ENCODE measurements around the gene SMURF1.

DNA sequence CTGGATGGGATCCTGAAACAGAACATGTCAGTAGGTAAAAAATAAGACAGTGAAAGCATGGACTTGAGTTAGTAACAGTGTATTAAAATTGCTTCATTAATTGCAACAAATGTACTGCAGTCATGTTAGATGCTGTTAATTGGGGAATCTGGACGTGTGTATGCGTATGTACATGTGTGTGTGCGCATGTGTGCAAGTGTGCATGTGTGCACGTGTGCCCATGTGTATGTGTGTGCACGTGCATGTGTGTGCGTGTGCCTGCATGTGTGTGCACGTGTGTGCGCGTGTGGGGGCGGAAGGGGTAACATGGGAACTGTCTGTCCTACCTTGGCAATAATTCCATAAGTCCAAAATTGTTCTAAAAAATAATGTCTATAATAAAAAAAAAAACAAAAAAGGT lies 67.3 kb downstream of the SMURF1 start:
- TF ChIP-seq, protein P1, sequence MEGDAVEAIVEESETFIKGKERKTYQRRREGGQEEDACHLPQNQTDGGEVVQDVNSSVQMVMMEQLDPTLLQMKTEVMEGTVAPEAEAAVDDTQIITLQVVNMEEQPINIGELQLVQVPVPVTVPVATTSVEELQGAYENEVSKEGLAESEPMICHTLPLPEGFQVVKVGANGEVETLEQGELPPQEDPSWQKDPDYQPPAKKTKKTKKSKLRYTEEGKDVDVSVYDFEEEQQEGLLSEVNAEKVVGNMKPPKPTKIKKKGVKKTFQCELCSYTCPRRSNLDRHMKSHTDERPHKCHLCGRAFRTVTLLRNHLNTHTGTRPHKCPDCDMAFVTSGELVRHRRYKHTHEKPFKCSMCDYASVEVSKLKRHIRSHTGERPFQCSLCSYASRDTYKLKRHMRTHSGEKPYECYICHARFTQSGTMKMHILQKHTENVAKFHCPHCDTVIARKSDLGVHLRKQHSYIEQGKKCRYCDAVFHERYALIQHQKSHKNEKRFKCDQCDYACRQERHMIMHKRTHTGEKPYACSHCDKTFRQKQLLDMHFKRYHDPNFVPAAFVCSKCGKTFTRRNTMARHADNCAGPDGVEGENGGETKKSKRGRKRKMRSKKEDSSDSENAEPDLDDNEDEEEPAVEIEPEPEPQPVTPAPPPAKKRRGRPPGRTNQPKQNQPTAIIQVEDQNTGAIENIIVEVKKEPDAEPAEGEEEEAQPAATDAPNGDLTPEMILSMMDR (conservative IDR thresholded peaks at IDR 0.05 in 1 of 2, IDR thresholded peaks at IDR 0.05 in 1 of 2; ENCODE audit: low read depth in 1 of 2, low read length in 2 of 2), result no peak
- no peak for TF ChIP-seq EZH2 (IDR thresholded peaks at IDR 0.05; ENCODE audit: low read length, missing control alignments)
